Esophagus muscularis mucosa (tissue), 4 donors: Measurements from ENCODE around the gene C16orf74.

Source experiments
- CTCF ChIP-seq, 3 experiments: fragments of 200-600 bp in 2 of 3; fragments of 450-650 bp in 1 of 3; sonication (generic) in 2 of 3; IDR thresholded peaks; one replicate each; pipeline ENCODE4 v1.5.1; 2017 to 2019; ENCODE audit warnings: antibody characterized with exemption in 3 of 3, mild to moderate bottlenecking in 2 of 3, moderate library complexity in 1 of 3
- EP300 ChIP-seq: sonication (generic); formaldehyde crosslinking; IDR thresholded peaks from one replicate; pipeline ENCODE4 v1.6.1; 2017; ENCODE audit warnings: antibody characterized with exemption
- POLR2A ChIP-seq: fragments of 450-650 bp; IDR thresholded peaks from one replicate; pipeline ENCODE4 v1.6.1; 2017; ENCODE audit warnings: antibody characterized with exemption, moderate library complexity, mild to moderate bottlenecking, low read depth
- POLR2AphosphoS5 ChIP-seq, 2 donors: sonication (generic); formaldehyde crosslinking; IDR thresholded peaks; one replicate each; pipeline ENCODE4 v1.6.1; 2017; ENCODE audit warnings: antibody characterized with exemption in 2 of 2

DNA sequence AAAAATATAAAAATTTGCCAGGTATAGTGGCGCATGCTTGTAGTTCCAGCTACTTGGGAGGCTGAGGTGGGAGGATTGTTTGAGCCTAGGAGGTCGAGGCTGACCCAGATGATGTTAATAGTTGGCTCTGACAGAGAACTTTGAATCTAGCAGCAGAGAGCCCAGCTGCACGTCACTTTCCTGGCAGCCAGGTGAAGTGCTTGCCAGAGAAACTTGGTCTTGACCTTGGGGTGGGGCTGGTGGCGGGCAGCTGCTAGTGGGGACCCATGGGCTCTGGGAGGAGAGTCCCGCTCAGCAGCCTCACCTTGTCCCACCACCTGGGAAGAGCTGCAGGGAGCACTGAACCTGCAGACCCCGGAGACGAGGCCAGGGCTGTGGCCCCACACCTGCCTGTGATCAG lies 3.1 kb upstream of the C16orf74 start:
- TF ChIP-seq CTCF (IDR thresholded peaks at IDR 0.05) (no peak), EP300 (no peak), POLR2A (no peak), POLR2AphosphoS5 (IDR thresholded peaks at IDR 0.05) (no peak)
